ENCODE data around the gene NEAT1. TPM values are rescaled to one million over a fixed set of nuclear protein-coding genes. Genes with fewer than 3 reads are reported as not detected.

NEAT1 gene
- total and polyA plus RNA-seq, 12 donors = 20.9 to 6,838 (median 335) TPM

GRCh38 chr11:65436412-65437032, 13.9 kb downstream of the NEAT1 start:
- peak; percentile 29 to 60 (median 49) for DNase-seq
- peaks cover 0 to 58% of the 10 kb centered on the region in 2 donors for H3K36me3 ChIP-seq (replicated peaks in 1 of 2)
- no peaks in the 10 kb centered on the region for H3K27me3 ChIP-seq
- intact Hi-C loops (cut with DNase I) = no loop called here
- no peaks in the 10 kb centered on the region for H3K9me3 ChIP-seq (replicated peaks in 1 of 3)
- no peak overlapping the region for H3K4me3 ChIP-seq
- peak overlapping the region; percentile 34 to 100 (median 73) for H3K27ac ChIP-seq
- peaks cover 47 to 100% of the 10 kb centered on the region in 2 donors for H3K4me1 ChIP-seq (replicated peaks in 1 of 2)
- WGBS, 4 donors = 71 to 76% (median 73%) methylated on average over 5 of the region's 5 CpGs
- no peak for TF ChIP-seq CTCF (IDR thresholded peaks at IDR 0.05)
- TF ChIP-seq POLR2A (IDR thresholded peaks at IDR 0.05) = peak in 1 of 2 donors; percentile 33

- Histone ChIP-seq H3K27ac (peak overlapping the region in 4 of 5 donors; percentile 57 to 100 (median 74)), H3K4me1 (replicated peaks in 1 of 2) (peaks cover 45 to 99% of the 10 kb centered on the region in 2 donors)
- DNase-seq = peak; percentile 38 to 68 (median 55)
Observed at GRCh38 chr11:65437436-65438227, 15.0 kb downstream of the NEAT1 start.

GRCh38 chr11:65438257-65439151, 15.9 kb downstream of the NEAT1 start:
- peak in 2 of 7 donors; percentile 9 to 21 for DNase-seq
- WGBS, 4 donors = 77 to 83% (median 82%) methylated on average over 9 of the region's 9 CpGs
- H3K4me1 ChIP-seq (replicated peaks in 1 of 2) = peaks cover 39 to 98% of the 10 kb centered on the region in 2 donors
- no peaks in the 10 kb centered on the region for H3K27me3 ChIP-seq
- intact Hi-C loops (cut with DNase I) = no loop called here
- peak overlapping the region; percentile 56 to 100 (median 73) for H3K27ac ChIP-seq
- H3K36me3 ChIP-seq (replicated peaks in 1 of 2) = peaks cover 0 to 71% of the 10 kb centered on the region in 2 donors
- H3K9me3 ChIP-seq (replicated peaks in 1 of 3) = no peaks in the 10 kb centered on the region
- no peak for TF ChIP-seq POLR2A (IDR thresholded peaks at IDR 0.05)
- no peak for TF ChIP-seq CTCF (IDR thresholded peaks at IDR 0.05)
- H3K4me3 ChIP-seq = peak overlapping the region in 1 of 4 donors; percentile 20

More at GRCh38 chr11:65437436-65438227, 15.0 kb downstream of the NEAT1 start:
- H3K4me3 ChIP-seq = peak overlapping the region in 1 of 4 donors; percentile 20
- TF ChIP-seq POLR2A (IDR thresholded peaks at IDR 0.05) = peak; percentile 8 to 11
- TF ChIP-seq CTCF (IDR thresholded peaks at IDR 0.05) = no peak
- 46 to 56% (median 50%) methylated on average over 12 to 14 of the region's 14 CpGs for WGBS, 4 donors
- no peaks in the 10 kb centered on the region for H3K27me3 ChIP-seq
- peaks cover 0 to 63% of the 10 kb centered on the region in 2 donors for H3K36me3 ChIP-seq (replicated peaks in 1 of 2)
- H3K9me3 ChIP-seq (replicated peaks in 1 of 3) = no peaks in the 10 kb centered on the region
- intact Hi-C loops (cut with DNase I) = no loop called here
